ENCODE measurements around the gene CCDC177. TPM values are rescaled to one million over a fixed set of nuclear protein-coding genes. Genes with fewer than 3 reads are reported as not detected.

CCDC177 gene
- total and polyA plus RNA-seq, 2 of the 8 experiments (the other 6 are each of a cell fraction or from before 2014, with no cell fraction given) = 0.62 to 2.8 TPM

GRCh38 chr14:69573205-69573830, 1.4 kb downstream of the CCDC177 start (continued):
- TF ChIP-seq CTBP2 (IDR thresholded peaks at IDR 0.05; ENCODE audit: borderline replicate concordance, insufficient read depth, insufficient read length, low read length) = no peak
- TF ChIP-seq SP2 (IDR thresholded peaks at IDR 0.05; ENCODE audit: low read length) = no peak
- TF ChIP-seq POLR2A (IDR thresholded peaks at IDR 0.05; ENCODE audit: control extremely low read depth in 1 of 2, low read depth in 2 of 2, low read length in 2 of 2) = no peak
- no peak for TF ChIP-seq SP4 (IDR thresholded peaks at IDR 0.05; ENCODE audit: low read length)
- TF ChIP-seq TBP (IDR thresholded peaks at IDR 0.05; ENCODE audit: low read depth, low read length) = no peak
- no peak for TF ChIP-seq ATF3 (IDR thresholded peaks at IDR 0.05; ENCODE audit: insufficient read depth, low read depth, low read length)
- TF ChIP-seq MAFK (IDR thresholded peaks at IDR 0.05; ENCODE audit: low read depth, low read length) = no peak
